ENCODE measurements around the gene NAB1.
"Not testable (repeated sequence)": the region's sequence is repeated elsewhere in the genome, so short reads cannot be mapped to it uniquely, and the experiment has no call there.

The NAB1 gene

DNA sequence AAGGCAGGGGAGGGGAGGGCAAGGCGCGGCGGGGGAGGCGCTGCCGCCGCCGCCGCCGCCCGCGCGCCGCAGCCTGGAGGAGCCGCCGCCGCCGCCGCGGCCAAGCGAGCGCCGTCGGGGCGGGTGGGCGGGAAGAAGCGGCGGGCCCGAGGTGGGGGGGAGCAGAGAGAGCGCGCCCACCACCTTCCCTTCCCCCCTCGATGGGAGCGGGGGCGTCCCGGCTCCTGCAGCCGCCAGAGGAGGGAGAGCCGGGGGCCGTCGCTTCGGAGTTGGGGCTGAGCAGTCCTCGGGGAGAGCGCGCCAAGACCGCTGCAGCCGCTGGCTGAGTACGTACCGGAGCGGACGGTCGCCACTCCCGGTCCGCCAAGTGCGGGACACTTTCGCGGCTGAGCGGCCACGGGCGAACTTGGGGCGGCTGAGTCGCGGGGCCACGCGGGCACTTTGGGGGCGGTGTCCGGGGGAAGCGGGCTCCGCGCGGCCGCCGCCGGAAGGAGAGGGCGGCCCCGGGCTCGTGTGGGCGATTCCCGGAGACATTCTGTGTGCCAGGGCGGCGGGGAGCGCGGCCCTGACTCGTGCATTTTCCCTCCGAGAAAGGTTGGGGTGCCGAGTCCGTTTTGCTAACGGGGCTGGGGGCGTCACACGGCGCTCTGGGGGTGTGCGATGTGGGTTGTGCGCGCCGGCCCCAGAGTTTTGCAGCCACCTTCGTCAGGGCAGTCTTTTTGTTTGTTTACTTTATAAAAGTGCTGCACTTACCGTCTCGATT, at the start of gene NAB1:
Gene NAB1, plus strand, starts transcription at position 49 of the 763 bp plus-strand sequence. CDS start 10,094 bp downstream, outside the sequence.
- no peak for DNase-seq

GRCh38 chr2:190599546-190600220, 49.2 kb upstream of the NAB1 start:
- DNase-seq: no peak

GRCh38 chr2:190600293-190601103, 48.4 kb upstream of the NAB1 start:
- DNase-seq: no peak

GRCh38 chr2:190603374-190603773, 45.5 kb upstream of the NAB1 start:
- DNase-seq: no peak

DNA sequence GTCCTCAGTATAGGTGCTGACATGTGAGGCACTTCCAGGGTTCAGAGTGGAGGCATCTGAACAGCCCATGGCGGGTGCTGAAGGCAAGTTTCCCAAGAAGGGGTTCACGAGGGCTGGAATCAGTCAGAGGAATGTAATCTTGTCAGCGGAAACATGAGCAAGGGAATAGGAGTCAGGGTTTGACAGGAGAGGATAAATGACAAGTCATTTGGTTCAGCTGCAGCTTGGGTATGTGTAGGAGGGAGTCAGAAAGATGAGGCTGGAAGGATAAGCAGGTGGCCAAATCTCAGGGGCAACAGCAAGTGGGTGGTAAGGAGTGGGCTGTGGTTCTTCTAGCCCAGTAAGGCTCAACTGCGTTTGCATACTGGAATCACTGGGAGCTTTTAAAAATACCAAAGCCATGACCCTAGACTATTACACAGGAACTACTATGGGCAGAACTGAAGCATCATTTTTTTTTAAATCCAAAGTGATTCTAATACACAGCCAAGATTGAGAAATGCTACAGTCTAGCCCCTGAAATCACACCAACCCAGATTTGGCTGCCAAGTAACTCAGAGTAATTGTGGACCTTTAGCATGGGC, 41.8 kb upstream of the NAB1 start:
- DNase-seq: peak; percentile 81

DNA sequence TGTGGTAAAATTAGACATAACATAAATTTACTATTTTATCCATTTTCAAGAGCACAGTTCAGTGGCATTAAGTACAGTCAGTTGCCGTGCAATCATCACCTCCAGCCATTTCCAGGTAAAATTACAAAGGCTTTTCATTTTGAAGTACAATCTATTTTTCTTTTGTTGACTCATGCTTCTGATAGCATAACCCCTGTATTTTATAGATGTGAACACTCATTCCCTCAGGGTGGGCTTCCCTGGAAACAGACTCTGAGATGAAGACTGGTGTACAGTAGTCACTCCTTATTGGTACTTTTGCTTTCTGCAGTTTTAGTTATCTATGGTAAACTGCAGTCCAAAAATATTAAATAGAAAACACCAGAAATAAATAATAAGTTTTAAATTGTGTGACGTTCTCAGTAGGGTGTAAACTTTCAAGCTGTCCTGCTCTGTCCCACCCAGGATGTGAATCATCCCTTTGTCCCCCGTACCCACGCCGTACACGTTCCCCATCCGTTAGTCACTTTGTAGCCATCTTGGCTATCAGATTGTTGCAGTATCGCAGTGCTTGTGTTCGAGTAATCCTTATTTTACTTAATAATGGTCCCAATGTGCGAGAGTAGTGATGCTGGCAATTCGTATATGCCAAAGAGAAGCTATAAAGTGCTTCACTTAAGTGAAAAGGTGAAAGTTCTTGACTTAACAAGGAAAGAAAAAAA, 41.1 kb upstream of the NAB1 start:
- peak; percentile 55 for DNase-seq

- peak; percentile 13 for DNase-seq
These were observed 40.0 kb upstream of the NAB1 start for GRCh38 chr2:190608863-190609262.

DNA sequence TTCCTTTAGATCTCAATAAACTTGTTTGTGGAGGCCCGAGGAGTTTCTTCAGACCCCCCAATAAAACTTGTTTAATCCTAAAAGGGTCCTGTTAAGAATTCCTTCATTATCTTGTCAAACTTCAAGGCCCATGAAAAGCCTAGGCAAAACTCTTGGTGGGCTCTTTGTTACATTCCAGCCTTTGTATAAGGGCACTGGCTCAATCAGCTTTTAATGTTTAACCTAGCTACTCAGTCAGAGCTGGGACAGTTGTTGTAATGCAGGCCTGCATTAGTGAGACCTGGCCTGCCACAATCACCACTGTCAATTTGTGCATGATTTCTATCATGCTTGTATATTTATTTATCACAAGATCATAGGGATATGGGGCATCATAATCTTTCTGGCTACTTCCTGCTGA, 39.5 kb upstream of the NAB1 start:
- not testable (repeated sequence) for DNase-seq

DNA sequence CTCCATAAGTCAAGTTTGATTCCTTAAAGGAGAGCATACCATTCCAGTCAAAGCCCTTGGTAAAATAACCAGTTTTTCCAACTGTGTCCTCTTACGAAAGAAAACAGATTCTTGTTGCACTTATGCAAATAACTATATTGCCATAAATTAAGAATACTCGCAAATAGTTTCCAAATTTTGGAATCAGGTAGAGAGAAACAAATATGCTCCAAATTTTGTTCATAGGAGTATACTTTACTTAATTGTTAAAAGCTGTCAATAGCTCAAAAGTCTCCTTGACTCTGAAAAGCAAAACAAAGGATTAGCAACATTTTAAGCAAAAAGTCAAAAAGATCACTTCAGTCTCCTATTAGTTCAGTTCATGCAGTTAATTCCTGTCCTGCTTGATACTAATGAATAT, 38.4 kb upstream of the NAB1 start:
- not testable (repeated sequence) for DNase-seq

- no peak for DNase-seq
These were observed 33.2 kb upstream of the NAB1 start for GRCh38 chr2:190615555-190616200.

GRCh38 chr2:190618030-190618429, 30.9 kb upstream of the NAB1 start:
- DNase-seq: no peak

DNA sequence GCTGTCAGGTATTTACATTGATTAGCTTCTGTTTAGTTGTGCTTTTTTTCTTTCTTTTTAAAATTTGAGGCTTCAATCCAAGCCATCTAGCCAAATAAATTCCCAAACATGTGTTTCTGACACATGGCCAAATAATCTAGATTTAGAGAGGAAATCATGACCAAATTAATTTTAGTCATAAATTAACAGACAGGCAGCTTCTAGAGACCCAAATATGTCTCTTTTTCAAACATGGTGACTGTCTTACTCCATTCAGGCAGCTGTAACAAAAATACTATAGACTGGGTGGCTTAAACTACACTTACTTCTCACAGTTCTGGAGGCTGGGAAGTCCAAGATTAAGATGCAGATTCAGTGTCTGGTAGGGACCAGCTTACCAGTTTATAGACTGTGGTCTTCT, 23.2 kb upstream of the NAB1 start:
- no peak for DNase-seq

DNA sequence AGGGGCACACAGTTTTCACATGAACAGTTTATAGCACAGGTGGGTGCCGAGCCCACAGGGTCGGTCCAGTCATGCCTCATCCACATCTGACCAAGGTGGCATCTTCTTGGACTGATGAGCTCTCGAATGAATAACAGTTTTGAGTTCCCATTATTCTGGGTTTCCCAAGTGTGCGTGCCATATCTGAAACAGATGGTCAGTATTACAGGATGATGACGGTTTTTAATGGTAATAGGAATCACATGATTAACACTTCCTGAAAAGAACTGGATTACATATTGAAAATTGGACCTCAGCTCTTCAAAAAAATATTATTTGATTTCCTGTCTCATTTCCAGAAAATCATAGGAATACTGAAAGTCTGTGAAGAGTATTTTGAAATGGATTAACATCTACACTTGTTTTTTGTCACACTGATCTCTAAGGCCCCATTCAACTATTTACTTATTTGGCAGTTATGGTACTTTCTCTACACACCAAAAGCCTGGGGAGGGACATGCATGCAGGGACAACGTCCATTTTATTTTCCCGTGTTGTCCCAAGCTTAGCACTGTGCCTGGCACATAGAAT, 22.2 kb upstream of the NAB1 start:
- no peak for DNase-seq

DNA sequence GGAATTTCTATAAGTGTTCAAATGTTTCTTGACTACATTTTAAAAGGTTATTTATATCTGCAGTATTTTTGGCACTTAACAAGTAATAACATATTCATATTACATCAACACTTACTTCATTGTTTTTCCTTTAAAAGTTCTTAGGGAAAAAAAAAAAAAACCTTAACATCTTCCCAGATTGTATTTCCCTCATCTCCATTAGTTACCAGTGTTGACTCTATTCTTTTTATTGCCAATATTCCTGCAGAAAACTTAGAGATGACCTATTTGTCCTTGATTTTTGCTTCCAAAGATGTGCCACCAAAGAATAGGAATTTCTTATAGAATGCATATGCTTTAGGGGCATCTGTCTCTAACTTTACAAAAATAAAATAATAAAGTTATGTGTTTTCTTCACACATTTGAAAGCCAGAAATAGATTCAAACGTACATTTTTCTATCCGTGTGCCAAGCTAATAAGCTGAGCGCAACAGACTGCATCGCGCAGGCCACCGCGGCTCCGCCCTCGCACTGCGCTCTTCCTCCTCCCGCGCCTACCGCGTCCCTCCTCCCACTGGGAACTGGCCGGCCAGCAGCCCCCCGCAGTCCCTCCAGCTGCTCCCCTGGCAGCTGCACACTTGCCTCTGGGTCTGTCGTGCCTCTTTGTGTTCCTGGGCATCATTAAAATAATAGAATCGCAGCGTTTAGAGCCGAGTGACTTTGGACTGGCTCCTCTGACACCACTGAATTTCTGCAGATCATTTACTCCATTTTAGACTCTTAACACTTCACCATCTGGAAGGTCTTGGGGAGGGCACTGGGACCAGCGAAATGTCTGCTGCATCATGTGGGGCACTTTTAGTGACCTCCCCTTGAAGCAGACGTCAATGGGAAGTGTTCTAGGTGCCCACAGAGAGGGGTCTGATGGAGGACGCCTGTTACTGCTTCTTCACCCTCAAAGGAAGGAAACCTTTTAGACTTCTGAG, 21.2 kb upstream of the NAB1 start:
- no peak for DNase-seq

DNA sequence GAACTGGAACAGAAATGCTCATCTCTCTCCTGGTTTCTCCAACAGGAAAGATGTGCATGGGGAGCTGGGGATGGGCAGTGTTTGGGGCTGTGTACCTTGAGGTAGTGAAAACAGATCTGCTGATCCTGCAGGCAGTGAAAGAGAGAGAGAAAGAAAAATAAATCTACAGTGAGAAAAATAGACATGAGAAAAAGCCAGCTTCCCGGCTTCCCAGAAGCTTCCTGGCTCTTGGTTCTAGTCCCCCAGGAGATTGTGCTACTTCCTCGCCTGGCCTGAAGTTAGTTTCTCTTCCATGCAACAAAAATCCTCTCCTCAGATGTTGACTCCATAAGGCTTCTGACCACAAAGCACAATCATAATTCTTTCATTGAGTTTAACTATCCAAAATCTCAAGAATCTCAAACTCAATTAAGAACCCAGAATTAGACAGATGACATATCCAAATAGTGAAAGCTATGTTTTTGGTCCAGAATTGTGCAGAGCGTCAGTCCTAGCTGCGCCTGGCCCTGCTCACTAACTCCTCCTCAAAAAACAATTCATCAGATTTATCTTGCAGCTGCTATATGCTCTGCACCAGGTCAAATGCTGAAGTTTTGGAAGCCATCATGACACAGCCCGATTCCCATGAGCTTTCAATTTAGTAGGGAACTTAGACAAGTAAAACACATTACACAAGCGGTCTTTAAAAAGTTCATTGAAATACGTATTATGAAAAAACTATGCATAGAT, 20.1 kb upstream of the NAB1 start:
- DNase-seq: peak; percentile 16

- DNase-seq: peak; percentile 73
These were observed 14.5 kb upstream of the NAB1 start for GRCh38 chr2:190634381-190634780.

- no peak for DNase-seq
These were observed 13.1 kb upstream of the NAB1 start for GRCh38 chr2:190635781-190636180.

DNA sequence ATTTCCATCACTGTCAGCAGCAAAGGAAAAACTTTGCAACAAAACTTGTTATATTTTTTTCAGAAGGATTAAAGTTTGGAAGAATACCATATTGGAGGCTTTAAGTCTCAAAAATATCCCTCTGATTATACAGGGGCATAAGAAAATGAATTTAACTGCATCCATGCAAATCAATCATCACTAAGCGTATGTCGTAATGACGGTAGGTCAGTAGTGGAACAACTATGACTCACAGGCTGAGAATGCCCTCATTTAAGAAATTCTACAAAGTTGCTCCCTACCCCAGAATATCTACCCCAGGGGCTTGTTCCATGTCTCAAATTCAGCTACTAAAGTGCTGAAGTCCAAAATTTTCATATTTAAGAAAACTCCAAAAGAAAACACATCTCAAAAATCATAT, 12.5 kb upstream of the NAB1 start:
- peak; percentile 87 for DNase-seq

- peak; percentile 66 for DNase-seq
These were observed 11.6 kb upstream of the NAB1 start for GRCh38 chr2:190637281-190637734.

Data from fibroblast of upper back skin (primary cell).